Stimulated activated CD4-positive, alpha-beta T cell treated with anti-CD3 and anti-CD28 coated beads, Interleukin-12 subunit alpha, Interleukin-12 subunit beta, amount 100 ng/mL, for 24 hours (primary cell): Measurements from ENCODE around the gene HERC5.
"Not testable (repeated sequence)": the region's sequence is repeated elsewhere in the genome, so short reads cannot be mapped to it uniquely, and the experiment has no call there.

Experiments used
- DNase-seq, 2 experiments: peaks; one replicate each; pipeline ENCODE4 v3.0.0-alpha.2; 2020; ENCODE audit warnings: low read depth in 2 of 2

HERC5 gene

GRCh38 chr4:88448211-88448765 is 8.6 kb upstream of the HERC5 start:
- DNase-seq: not testable (repeated sequence)

DNA sequence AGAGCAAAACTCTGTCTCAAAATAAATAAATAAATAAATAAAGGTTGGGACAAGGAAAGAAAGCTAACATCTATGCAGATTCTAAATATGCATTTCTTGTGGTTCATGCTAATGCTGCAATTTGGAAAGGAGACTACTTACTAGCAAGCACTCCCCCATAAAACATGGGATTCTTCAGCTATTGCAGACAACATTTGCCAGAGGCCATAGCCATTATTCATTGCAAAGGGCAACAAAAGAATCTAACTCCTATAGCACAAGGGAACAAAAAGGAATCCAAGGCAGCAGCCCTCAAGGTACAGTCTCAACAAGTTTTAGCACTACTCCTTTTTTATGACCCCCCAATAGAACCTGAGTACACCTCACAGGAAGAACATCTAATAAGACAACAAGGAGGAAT is 8.0 kb upstream of the HERC5 start:
- DNase-seq: no peak

DNA sequence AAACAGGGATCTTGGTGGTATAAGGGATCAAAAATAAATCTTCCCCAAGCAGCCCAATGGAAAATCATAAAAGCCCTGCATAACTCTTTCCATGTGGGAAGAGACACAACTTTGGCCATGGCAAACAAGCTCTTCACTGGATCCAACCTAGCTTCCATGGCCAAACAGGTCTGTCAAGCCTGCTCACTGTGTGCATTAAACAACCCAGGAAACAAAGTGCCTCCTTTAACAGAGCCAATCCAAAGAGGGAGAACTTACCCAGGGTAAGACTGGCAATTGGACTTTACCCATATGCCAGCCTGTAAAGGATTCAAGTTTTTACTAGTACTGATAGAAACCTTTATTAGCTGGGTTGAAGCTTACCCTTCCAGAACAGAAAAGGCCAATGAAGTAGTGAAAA is 7.6 kb upstream of the HERC5 start:
- no peak for DNase-seq

DNA sequence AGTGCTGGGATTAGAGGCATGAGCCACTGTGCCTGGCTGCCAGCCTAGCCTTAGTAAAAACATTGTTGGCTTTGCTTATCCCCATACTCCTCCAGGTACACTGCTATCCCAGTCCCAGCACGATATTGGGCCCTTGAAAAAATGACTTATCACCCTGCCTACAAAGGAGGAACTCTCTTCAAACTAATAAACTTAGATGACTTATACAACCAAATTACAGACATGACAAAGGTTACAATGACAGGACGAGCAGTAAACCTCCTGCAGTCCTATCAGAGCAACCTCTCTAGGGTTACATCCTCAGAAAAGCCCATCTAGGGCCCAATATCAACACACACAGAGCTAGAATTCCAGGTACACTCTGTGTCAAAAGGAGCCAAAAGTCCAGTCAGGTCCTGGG is 5.7 kb upstream of the HERC5 start:
- DNase-seq: no peak

DNA sequence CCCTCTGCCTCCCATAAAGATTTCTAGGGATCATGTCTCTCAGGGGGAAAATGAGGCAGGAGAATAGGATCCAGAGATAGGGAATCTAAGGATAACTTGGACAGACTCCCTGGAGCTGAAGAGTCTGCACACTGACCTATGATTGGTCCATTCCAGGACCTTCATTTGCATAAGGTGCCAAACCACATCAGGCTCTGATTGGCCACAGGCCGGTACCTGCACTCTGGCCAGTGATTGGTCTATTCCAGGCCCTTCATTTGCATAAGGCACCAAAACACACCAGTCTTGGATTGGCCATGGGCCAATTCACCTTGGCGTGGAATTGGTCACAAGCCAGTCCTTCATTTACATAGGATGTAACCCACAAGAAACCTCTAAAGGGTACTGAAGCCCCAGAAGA is 4.0 kb upstream of the HERC5 start:
- no peak for DNase-seq

DNA sequence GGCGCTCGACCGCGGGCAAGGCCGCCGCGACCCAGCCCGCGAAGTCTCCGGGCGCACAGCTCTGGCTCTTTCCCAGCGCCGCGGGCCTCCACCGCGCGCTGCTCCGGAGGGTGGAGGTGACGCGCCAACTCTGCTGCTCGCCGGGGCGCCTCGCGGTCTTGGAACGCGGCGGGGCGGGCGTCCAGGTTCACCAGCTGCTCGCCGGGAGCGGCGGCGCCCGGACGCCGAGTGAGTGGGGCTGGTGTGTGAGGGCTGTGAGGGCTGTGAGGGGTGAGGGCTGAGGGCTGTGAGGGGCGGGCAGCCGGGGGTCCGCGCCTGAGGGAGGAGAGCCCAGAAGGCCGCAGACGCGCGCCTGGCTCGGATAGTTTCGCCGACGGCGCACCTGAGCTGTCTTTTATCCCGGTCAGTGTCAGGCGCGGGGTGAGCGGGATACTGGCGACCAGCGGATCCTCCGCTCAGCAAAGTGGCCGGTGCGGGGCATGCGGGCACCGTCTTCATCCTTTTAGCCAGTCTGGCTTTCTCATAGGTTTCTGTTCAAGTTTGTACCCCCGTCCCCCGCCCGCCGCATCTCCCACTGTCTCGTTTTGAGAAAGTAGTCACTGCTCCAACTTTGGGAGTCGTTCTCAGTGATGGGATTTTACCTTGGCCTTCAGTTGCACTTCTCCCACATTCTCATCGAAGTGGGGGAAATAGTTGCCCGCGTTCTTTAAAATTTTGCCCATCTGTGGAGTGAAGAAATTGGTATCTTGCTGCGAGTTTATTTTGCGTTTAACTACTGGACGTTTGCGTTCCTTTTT is 586 bp downstream of the HERC5 start:
- DNase-seq: peak in 1 of 2 experiments; percentile 19

- no peak for DNase-seq
These were observed 1.3 kb downstream of the HERC5 start for GRCh38 chr4:88458104-88458740.

DNA sequence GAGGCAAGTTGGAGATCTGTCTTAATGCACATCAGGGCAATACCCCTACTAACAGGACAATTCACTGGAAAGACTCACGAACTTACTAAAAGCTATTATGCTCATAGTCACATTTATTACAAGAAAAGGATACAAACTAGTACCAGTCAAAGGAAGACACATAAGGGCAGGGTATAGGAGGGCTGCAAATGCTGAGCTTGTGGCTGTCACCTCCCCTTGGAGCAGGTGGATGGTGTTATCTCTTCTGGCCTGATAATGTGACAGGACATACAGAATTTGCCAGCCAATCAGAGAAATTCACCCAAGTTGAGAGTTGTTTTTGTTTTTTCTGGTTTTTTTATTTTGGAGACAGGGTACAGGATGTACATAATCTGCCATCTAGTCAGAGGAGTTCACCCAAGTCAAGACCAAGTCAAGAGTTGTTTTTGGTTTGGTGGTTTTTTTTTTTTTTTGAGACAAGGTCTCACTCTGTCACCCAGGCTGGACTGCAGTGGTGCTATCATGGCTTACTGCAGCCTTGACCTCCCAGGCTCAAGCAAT is 8.8 kb downstream of the HERC5 start:
- DNase-seq: no peak

DNA sequence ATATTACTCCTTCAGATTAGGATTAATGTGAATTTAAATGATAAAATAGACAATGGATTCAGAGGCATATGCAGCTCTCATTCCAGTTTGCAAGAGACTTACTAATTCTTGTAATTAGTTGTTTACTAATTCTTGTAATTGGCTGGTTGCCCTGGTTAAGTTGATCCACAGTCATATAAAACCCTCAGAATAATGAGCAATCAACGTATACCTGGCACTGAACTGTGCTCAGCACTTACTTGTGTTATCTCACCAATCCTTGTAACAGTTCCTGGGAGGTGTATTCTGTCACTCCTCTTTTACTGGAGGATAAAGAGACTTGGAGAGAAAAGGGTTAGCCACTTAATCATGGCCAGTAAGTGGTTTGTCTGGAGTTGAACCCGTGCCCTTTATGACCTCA is 10.5 kb downstream of the HERC5 start:
- no peak for DNase-seq

DNA sequence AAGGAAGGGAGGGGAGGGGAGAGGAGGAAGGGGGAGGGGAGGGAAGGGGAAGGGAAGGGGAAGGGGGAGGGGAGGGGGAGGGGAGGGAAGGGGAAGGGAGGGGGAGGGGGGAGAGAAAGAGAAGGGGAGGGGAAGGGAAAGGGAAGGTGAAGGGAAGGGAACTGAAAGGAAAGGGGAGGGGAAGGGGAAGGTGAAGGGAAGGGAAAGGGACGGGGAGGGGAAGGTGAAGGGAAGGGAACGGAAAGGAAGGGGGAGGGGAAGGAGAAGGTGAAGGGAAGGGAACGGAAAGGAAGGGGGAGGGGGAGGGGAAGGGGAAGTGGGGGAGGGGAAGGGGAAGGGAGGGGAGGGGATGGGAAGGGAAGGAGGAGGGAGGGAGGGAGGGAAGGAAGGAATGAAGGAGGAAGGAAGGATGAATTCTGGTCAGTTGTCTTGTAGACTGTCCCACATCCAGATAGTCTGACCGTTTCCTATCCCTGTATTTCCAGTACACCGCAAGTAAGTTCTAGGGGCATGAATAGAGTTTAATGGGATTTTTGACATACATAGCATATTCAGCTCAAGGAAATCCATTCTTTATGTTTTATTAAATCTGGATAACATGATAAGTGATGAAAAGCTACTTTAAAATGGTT is 20.4 kb downstream of the HERC5 start:
- DNase-seq: no peak

- no peak for DNase-seq
These were observed 21.3 kb downstream of the HERC5 start for GRCh38 chr4:88478247-88478646.

DNA sequence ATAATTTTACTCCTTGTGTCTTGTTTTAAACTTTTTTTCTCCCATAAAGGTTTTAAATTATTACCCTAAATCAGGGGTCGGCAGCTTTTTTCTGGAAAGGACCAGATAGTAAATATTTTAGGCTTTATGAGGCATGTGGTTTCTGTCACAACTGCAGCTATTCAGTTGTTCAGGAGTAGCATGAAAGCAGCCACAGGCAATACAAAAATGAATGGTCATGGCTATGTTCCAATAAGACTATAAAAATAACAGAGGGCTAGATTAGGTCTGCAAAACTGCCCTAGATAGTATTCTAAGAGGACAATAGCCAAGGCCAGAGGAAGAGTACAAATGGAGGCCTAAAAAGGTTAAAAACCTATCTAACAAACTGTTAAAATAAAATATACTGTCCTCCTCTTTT is 24.6 kb downstream of the HERC5 start:
- no peak for DNase-seq

DNA sequence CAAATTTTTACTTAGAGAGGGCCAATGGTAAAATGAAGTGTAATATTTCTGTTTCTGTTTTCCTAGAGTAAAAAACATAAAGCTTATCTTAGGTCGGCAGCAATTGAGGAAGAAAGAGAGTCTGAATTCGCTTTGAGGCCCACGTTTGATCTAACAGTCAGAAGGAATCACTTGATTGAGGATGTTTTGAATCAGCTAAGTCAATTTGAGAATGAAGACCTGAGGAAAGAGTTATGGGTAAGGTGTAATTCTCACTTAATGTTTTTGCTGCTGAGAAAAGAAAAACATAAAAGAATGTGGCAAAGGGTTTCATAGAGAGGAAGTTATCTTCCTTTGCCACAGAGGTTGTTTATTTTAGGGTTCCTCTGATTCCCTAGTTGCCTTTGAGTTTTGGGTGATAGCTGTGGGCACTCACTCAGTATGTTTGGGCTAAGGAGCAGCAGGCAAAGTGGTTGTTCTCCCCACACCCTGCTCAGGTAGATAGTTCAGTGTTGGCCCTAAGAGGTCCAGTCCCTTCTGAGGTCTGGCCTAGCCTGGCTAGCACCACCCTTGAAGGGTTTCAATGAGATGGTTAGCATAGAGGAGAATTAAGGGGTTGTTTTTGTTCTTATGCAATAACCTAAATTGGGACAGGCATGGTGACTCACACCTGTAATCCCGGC is 32.3 kb downstream of the HERC5 start:
- DNase-seq: no peak

DNA sequence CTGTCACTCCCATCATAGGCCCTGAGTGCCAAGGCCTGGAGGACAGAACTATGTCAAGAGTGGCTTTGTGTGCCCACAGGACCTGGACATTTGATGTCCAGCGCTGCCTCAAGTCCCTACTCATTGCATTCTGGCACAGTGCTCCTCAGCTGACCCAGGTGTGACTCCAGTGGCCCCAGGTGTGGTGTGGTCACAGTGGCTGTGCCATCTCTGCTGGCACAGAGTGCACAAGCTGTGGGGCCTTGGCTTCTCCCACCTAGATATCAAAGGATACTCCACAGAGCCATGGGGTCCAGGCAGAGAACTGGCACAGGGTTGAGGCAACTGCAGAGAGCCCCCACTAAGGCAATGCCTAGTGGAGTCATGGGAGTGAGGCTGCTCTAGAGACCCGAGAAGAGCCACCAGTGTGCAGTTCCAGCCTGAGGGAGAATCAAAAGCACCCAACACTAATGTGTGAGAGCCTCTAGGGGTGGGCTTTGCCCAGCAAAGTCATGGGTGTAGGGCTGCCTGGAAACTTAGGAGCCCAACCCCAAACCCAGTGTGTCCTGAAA is 41.0 kb downstream of the HERC5 start:
- DNase-seq: no peak

GRCh38 chr4:88503344-88503743 is 46.4 kb downstream of the HERC5 start:
- DNase-seq: no peak

GRCh38 chr4:88511236-88511635 is 54.3 kb downstream of the HERC5 start:
- no peak for DNase-seq

DNA sequence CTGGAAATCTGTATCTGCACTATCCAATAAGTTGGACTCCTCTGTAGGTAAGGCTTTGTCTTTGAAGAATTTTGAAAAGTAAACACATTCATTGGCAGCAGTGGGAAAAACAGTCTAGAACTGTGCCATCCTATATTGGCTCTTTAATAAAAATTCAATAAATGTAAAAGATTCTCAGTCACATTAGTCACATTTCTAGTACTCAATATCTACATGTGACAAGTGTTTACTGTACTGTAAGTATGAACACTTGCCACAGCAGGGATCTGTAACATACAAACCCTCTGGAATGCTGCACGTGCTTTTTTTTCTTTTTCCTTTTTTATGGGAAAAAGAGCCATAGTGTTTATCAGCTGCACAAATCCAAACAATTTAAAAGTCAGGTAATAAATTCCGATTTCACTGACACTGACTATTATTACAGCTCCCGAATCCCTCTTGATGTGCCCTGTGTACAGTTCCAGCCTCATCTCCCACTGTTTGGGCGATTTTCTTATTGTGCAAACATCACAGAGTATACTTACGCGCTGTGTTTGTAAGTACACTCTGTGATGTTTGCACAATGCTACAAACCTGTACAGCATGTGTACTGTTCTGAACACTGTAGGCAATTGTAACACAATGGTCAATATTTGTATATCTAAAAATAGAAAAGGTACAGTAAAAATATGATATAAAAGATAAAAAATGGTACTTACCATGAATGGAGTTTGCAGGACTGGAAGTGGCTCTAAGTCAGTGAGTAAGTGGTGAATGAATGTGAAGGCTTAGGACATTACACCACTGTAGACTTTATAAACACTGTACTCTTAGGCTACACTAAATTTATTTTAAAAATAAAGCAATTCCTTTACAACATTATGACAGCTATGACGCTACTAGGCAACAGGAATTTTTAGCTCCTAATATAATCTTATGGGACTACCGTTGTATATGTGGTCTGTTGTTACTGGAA is 57.9 kb downstream of the HERC5 start:
- DNase-seq: no peak

- no peak for DNase-seq
These were observed 59.8 kb downstream of the HERC5 start for GRCh38 chr4:88516746-88517145.

DNA sequence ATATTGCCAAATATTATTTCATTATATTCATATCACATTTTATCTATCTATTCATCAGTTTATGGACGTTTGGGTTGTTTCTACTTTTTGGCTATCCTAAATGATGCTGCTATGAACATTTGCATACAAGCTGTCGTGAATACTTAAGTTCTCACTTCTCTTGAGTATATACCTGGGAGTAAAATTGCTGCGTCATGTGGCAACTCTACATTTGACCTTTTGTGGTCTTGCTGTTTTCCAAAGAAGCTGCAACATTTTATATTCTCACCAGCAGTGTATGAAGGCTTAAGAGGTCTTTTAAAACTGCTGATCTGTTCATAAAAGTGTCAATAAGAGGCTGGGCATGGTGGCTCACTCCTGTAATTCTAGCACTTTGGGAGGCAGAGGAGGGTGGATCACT is 60.9 kb downstream of the HERC5 start:
- no peak for DNase-seq

DNA sequence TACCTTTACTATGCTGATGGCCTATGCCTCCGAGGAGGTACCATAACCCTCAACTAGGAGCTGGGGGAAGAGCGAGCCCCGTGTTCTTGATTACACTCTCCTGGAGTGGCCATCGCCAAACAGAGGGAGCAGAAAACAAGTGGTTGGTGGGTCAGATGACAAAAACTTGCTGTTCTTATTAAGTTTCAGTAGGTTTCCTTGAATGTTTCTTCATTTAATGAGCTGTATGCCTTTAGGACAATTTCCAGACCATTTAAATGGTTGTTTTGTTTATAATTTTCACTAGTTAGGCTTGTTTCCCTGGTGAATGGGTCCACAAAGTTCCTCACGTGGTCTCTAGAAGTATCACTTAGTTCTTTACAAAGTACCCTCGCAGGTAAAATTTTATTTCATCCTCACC is 62.0 kb downstream of the HERC5 start:
- no peak for DNase-seq
